ENCODE results near the gene C10orf90. TPM values are rescaled to one million over a fixed set of nuclear protein-coding genes. Genes with fewer than 3 reads are reported as not detected.

Gene C10orf90
- total and polyA plus RNA-seq, 7 donors = 0.01 to 0.39 (median 0.07) TPM; not detected in 4

GRCh38 chr10:126508535-126509040 lies 161.9 kb downstream of the C10orf90 start:
- no peak for ATAC-seq

GRCh38 chr10:126504761-126505112 lies 165.8 kb downstream of the C10orf90 start:
- no peaks in the 10 kb centered on the region for H3K4me1 ChIP-seq
- no peak overlapping the region for H3K4me3 ChIP-seq
- H3K9me3 ChIP-seq = no peaks in the 10 kb centered on the region
- intact Hi-C loops (cut with DNase I) = loop anchor here (5.0 kb wide), 1 partner anchor 522 kb away; no protein-coding TSS in a partner anchor
- H3K36me3 ChIP-seq (ENCODE audit: insufficient read depth in 1 of 2, low read depth in 1 of 2) = no peaks in the 10 kb centered on the region
- H3K27ac ChIP-seq = no peak overlapping the region
- no peak for TF ChIP-seq CTCF (IDR thresholded peaks at IDR 0.05)
- ATAC-seq = no peak
- H3K27me3 ChIP-seq (ENCODE audit: insufficient read depth in 3 of 3, low read length in 2 of 3) = peaks cover 0 to 2% (median 0%) of the 10 kb centered on the region in 3 donors
- 84 to 88% (median 87%) methylated on average over 15 to 16 of the region's 16 CpGs for WGBS, 3 donors
- DNase-seq = no peak

More at GRCh38 chr10:126508535-126509040, 161.9 kb downstream of the C10orf90 start:
- Histone ChIP-seq H3K4me3 (no peak overlapping the region), H3K9me3 (no peaks in the 10 kb centered on the region), H3K4me1 (no peaks in the 10 kb centered on the region), H3K27ac (no peak overlapping the region), H3K27me3 (ENCODE audit: insufficient read depth in 3 of 3, low read length in 2 of 3) (peaks cover 0 to 2% (median 0%) of the 10 kb centered on the region in 3 donors), H3K36me3 (ENCODE audit: insufficient read depth in 1 of 2, low read depth in 1 of 2) (no peaks in the 10 kb centered on the region)
- TF ChIP-seq CTCF (IDR thresholded peaks at IDR 0.05) = no peak
- WGBS, 3 donors = 63 to 76% (median 72%) methylated on average over 9 of the region's 9 CpGs
- no peak for DNase-seq
- intact Hi-C loops (cut with DNase I) = no loop called here

GRCh38 chr10:126504063-126504760 lies 166.3 kb downstream of the C10orf90 start:
- H3K4me1 ChIP-seq = no peaks in the 10 kb centered on the region
- H3K36me3 ChIP-seq (ENCODE audit: insufficient read depth in 1 of 2, low read depth in 1 of 2) = no peaks in the 10 kb centered on the region
- peak in 1 of 2 donors; percentile 19 for DNase-seq
- no peak for ATAC-seq
- peaks cover 0 to 2% (median 0%) of the 10 kb centered on the region in 3 donors for H3K27me3 ChIP-seq (ENCODE audit: insufficient read depth in 3 of 3, low read length in 2 of 3)
- WGBS, 3 donors = 53 to 66% (median 58%) methylated on average over 23 of the region's 23 CpGs
- no peak overlapping the region for H3K27ac ChIP-seq
- intact Hi-C loops (cut with DNase I) = loop anchor here (5.0 kb wide), 1 partner anchor 522 kb away; no protein-coding TSS in a partner anchor
- H3K4me3 ChIP-seq = no peak overlapping the region
- TF ChIP-seq CTCF (IDR thresholded peaks at IDR 0.05) = peak; percentile 54
- no peaks in the 10 kb centered on the region for H3K9me3 ChIP-seq

- Histone ChIP-seq H3K9me3 (no peaks in the 10 kb centered on the region), H3K4me1 (no peaks in the 10 kb centered on the region), H3K36me3 (ENCODE audit: insufficient read depth in 1 of 2, low read depth in 1 of 2) (no peaks in the 10 kb centered on the region), H3K27me3 (ENCODE audit: insufficient read depth in 3 of 3, low read length in 2 of 3) (peaks cover 0 to 2% (median 0%) of the 10 kb centered on the region in 3 donors), H3K4me3 (no peak overlapping the region), H3K27ac (no peak overlapping the region)
- WGBS, 3 donors = 76 to 79% (median 79%) methylated on average over 12 of the region's 12 CpGs
- no peak for DNase-seq
- no peak for ATAC-seq
- intact Hi-C loops (cut with DNase I) = loop anchor here (5.0 kb wide), 1 partner anchor 521 kb away; no protein-coding TSS in a partner anchor
- no peak for TF ChIP-seq CTCF (IDR thresholded peaks at IDR 0.05)
These were observed 167.0 kb downstream of the C10orf90 start for GRCh38 chr10:126503392-126504062.

All from psoas muscle (tissue), 8 donors.